ENCODE data around the gene ZDHHC7.

The ZDHHC7 gene

DNA sequence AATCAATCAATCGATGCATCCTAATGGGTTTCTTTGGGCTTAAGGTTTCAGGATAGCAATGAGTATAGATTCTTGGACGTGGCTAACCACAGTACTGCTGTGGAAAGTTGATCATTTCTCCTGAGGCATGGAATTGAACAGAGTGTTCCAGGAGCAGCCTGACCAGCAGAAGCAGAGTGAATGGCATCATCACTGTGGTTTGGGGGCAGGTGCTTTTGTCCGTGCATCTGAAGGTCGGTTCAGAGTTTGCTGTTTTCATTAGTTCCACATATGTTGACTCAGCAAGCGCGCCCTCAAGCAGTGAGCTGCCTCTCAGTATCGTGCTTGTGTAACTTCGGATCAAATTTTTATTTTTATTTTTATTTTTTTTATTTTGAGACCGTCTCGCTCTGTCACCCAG is 41.2 kb upstream of the ZDHHC7 start:
- Histone ChIP-seq H3K9ac (ENCODE audit: low read length) (no peak overlapping the region), H3K4me1 (ENCODE audit: low read length) (peaks cover 9% of the 10 kb centered on the region), H3K79me2 (ENCODE audit: low read length) (no peaks in the 10 kb centered on the region), H3K36me3 (replicated peaks; ENCODE audit: low read depth, low read length) (no peaks in the 10 kb centered on the region), H3K27me3 (ENCODE audit: low read depth, low read length) (peaks cover 35% of the 10 kb centered on the region), H3K4me3 (ENCODE audit: low read length) (no peak overlapping the region), H4K20me1 (ENCODE audit: insufficient read depth, low read length) (no peaks in the 10 kb centered on the region), H3K9me3 (ENCODE audit: insufficient read depth, low read length) (no peaks in the 10 kb centered on the region), H3K27ac (ENCODE audit: low read length) (no peak overlapping the region), H3K4me2 (ENCODE audit: low read length) (no peak overlapping the region), H2AFZ (ENCODE audit: low read depth, low read length) (no peak overlapping the region)
- no peak for TF ChIP-seq EZH2phosphoT487 (IDR thresholded peaks at IDR 0.05; ENCODE audit: low read depth)
- TF ChIP-seq, protein P1, sequence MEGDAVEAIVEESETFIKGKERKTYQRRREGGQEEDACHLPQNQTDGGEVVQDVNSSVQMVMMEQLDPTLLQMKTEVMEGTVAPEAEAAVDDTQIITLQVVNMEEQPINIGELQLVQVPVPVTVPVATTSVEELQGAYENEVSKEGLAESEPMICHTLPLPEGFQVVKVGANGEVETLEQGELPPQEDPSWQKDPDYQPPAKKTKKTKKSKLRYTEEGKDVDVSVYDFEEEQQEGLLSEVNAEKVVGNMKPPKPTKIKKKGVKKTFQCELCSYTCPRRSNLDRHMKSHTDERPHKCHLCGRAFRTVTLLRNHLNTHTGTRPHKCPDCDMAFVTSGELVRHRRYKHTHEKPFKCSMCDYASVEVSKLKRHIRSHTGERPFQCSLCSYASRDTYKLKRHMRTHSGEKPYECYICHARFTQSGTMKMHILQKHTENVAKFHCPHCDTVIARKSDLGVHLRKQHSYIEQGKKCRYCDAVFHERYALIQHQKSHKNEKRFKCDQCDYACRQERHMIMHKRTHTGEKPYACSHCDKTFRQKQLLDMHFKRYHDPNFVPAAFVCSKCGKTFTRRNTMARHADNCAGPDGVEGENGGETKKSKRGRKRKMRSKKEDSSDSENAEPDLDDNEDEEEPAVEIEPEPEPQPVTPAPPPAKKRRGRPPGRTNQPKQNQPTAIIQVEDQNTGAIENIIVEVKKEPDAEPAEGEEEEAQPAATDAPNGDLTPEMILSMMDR (IDR thresholded peaks at IDR 0.05; ENCODE audit: low read depth, low read length), result no peak

- Histone ChIP-seq H4K20me1 (ENCODE audit: insufficient read depth, low read length) (no peaks in the 10 kb centered on the region), H3K4me1 (ENCODE audit: low read length) (peaks cover 9% of the 10 kb centered on the region), H2AFZ (ENCODE audit: low read depth, low read length) (no peak overlapping the region), H3K79me2 (ENCODE audit: low read length) (no peaks in the 10 kb centered on the region), H3K9ac (ENCODE audit: low read length) (no peak overlapping the region), H3K4me2 (ENCODE audit: low read length) (no peak overlapping the region), H3K27ac (ENCODE audit: low read length) (no peak overlapping the region), H3K4me3 (ENCODE audit: low read length) (no peak overlapping the region), H3K36me3 (replicated peaks; ENCODE audit: low read depth, low read length) (no peaks in the 10 kb centered on the region), H3K9me3 (ENCODE audit: insufficient read depth, low read length) (no peaks in the 10 kb centered on the region), H3K27me3 (ENCODE audit: low read depth, low read length) (peaks cover 35% of the 10 kb centered on the region)
- TF ChIP-seq, protein P1 (IDR thresholded peaks at IDR 0.05; ENCODE audit: low read depth, low read length), result no peak
Measured at GRCh38 chr16:85051683-85052082, 40.3 kb upstream of the ZDHHC7 start.

GRCh38 chr16:85051067-85051581 is 39.8 kb upstream of the ZDHHC7 start:
- Histone ChIP-seq H4K20me1 (ENCODE audit: insufficient read depth, low read length) (no peaks in the 10 kb centered on the region), H3K4me1 (ENCODE audit: low read length) (peaks cover 9% of the 10 kb centered on the region), H3K79me2 (ENCODE audit: low read length) (no peaks in the 10 kb centered on the region), H3K36me3 (replicated peaks; ENCODE audit: low read depth, low read length) (no peaks in the 10 kb centered on the region), H3K9ac (ENCODE audit: low read length) (no peak overlapping the region), H2AFZ (ENCODE audit: low read depth, low read length) (no peak overlapping the region), H3K4me2 (ENCODE audit: low read length) (no peak overlapping the region), H3K4me3 (ENCODE audit: low read length) (no peak overlapping the region), H3K9me3 (ENCODE audit: insufficient read depth, low read length) (no peaks in the 10 kb centered on the region), H3K27ac (ENCODE audit: low read length) (no peak overlapping the region), H3K27me3 (ENCODE audit: low read depth, low read length) (peaks cover 36% of the 10 kb centered on the region)
- no peak for TF ChIP-seq EZH2phosphoT487 (IDR thresholded peaks at IDR 0.05; ENCODE audit: low read depth)
- TF ChIP-seq, protein P1 (IDR thresholded peaks at IDR 0.05; ENCODE audit: low read depth, low read length), result no peak

DNA sequence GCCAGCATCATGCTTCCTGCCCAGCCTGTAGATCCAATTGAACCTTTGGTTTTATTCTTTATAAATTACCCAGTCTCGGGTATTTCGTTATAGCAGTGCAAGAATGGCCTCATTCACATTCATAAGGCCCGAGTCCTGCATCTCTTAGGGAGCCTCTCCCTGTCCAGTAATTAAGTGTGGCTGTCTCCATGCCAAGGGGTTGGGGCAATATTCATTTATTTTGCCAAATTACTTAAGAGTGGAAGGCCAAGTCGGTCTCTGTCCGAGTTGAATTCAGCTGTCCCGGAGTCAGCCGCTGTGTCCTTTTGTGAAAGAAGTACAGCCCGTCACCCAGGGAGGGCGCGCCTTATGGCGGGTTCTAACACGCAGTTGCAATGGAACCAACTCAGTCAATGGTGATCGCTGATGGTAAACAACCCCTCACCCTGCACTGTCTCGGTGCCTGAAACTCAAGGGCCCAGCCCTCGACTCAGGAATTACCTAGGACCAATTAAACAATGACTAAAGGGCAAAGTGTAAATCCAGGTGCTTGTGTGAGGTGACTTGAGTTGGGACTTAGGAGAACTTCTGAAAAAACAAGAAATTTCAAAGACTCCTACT is 38.5 kb upstream of the ZDHHC7 start:
- Histone ChIP-seq H3K4me3 (ENCODE audit: low read length) (no peak overlapping the region), H4K20me1 (ENCODE audit: insufficient read depth, low read length) (no peaks in the 10 kb centered on the region), H3K27ac (ENCODE audit: low read length) (no peak overlapping the region), H3K4me2 (ENCODE audit: low read length) (no peak overlapping the region), H3K9me3 (ENCODE audit: insufficient read depth, low read length) (no peaks in the 10 kb centered on the region), H3K36me3 (replicated peaks; ENCODE audit: low read depth, low read length) (no peaks in the 10 kb centered on the region), H2AFZ (ENCODE audit: low read depth, low read length) (no peak overlapping the region), H3K4me1 (ENCODE audit: low read length) (no peaks in the 10 kb centered on the region), H3K27me3 (ENCODE audit: low read depth, low read length) (peaks cover 41% of the 10 kb centered on the region), H3K79me2 (ENCODE audit: low read length) (no peaks in the 10 kb centered on the region), H3K9ac (ENCODE audit: low read length) (no peak overlapping the region)
- TF ChIP-seq EZH2phosphoT487 (IDR thresholded peaks at IDR 0.05; ENCODE audit: low read depth), result no peak
- TF ChIP-seq, protein P1 (IDR thresholded peaks at IDR 0.05; ENCODE audit: low read depth, low read length), result no peak
